ENCODE results near the gene ZNF219. TPM values are rescaled to one million over a fixed set of nuclear protein-coding genes. Genes with fewer than 3 reads are reported as not detected.

ZNF219 gene
- total and polyA plus RNA-seq, 7 experiments from 2014 or later: 2.3 to 22.1 (median 6.5) TPM

GRCh38 chr14:21049271-21049673 lies 49.2 kb downstream of the ZNF219 start:
- POLR2A ChIA-PET: no interaction called here
- Histone ChIP-seq H3K4me1 (ENCODE audit: control insufficient read depth in 2 of 2, insufficient read depth in 2 of 2, low read length in 2 of 2) (no peaks in the 10 kb centered on the region), H3K27me3 (ENCODE audit: control insufficient read depth in 2 of 2, insufficient read depth in 2 of 2, low read length in 2 of 2) (peaks cover 0 to 4% of the 10 kb centered on the region in 2 donors), H3K36me3 (ENCODE audit: control insufficient read depth in 2 of 3, insufficient read depth in 3 of 3, low read length in 3 of 3) (no peaks in the 10 kb centered on the region), H3K4me3 (ENCODE audit: low read length) (no peak overlapping the region), H3K9me3 (ENCODE audit: control insufficient read depth in 2 of 3, low read length in 3 of 3) (no peaks in the 10 kb centered on the region), H3K27ac (ENCODE audit: low read depth, low read length) (no peak overlapping the region)
- Mint-ChIP-seq H3K4me1 (peaks cover 0 to 6% (median 5%) of the 10 kb centered on the region in 7 donors), H3K9me3 (no peaks in the 10 kb centered on the region), H3K27ac (no peak overlapping the region), H3K4me3 (no peak overlapping the region), H3K27me3 (peaks cover 4 to 40% (median 9%) of the 10 kb centered on the region in 5 donors), H3K36me3 (no peaks in the 10 kb centered on the region)
- intact Hi-C loops (cut with micrococcal nuclease): no loop called here
- CTCF ChIA-PET: no interaction called here
- ATAC-seq (no peak), DNase-seq (no peak)

DNA sequence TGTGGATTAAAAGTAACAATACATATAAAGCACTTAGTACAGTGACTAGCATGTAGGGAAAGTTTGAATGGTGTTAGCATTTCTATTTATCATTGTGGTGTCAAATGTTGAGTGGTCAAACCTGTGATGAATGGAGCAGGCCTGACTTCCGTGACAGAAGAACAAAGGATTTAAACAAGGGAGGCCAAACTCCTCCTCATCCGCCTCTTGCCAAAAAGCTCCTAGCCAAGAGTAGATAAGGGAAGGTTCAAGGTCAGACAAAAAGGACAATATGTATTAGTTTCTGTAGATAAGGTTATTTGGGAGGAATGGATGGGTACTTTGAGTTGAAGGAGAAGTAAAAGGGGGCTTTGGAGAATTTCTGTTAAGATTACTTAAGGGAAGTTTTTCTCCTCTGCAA lies 49.8 kb downstream of the ZNF219 start:
- no peak for ATAC-seq
- Histone ChIP-seq H3K4me1 (ENCODE audit: control insufficient read depth in 2 of 2, insufficient read depth in 2 of 2, low read length in 2 of 2) (no peaks in the 10 kb centered on the region), H3K36me3 (ENCODE audit: control insufficient read depth in 2 of 3, insufficient read depth in 3 of 3, low read length in 3 of 3) (no peaks in the 10 kb centered on the region), H3K27me3 (ENCODE audit: control insufficient read depth in 2 of 2, insufficient read depth in 2 of 2, low read length in 2 of 2) (peaks cover 0 to 4% of the 10 kb centered on the region in 2 donors), H3K4me3 (ENCODE audit: low read length) (no peak overlapping the region), H3K27ac (ENCODE audit: low read depth, low read length) (no peak overlapping the region), H3K9me3 (ENCODE audit: control insufficient read depth in 2 of 3, low read length in 3 of 3) (no peaks in the 10 kb centered on the region)
- CTCF ChIA-PET: interaction anchor here (0.9 to 2.8 kb wide), 2 partner anchors 34 to 44 kb away, joined by 4 to 14 read pairs; no protein-coding TSS in a partner anchor
- H3K4me3 Mint-ChIP-seq: no peak overlapping the region
- POLR2A ChIA-PET: no interaction called here
- peaks cover 2 to 9% (median 8%) of the 10 kb centered on the region in 7 donors for H3K4me1 Mint-ChIP-seq
- peak overlapping the region in 1 of 9 donors; percentile 32 for H3K27ac Mint-ChIP-seq
- no peaks in the 10 kb centered on the region for H3K9me3 Mint-ChIP-seq
- peaks cover 4 to 42% (median 11%) of the 10 kb centered on the region in 5 donors for H3K27me3 Mint-ChIP-seq
- H3K36me3 Mint-ChIP-seq: no peaks in the 10 kb centered on the region
- DNase-seq: no peak
- intact Hi-C loops (cut with micrococcal nuclease): no loop called here

DNA sequence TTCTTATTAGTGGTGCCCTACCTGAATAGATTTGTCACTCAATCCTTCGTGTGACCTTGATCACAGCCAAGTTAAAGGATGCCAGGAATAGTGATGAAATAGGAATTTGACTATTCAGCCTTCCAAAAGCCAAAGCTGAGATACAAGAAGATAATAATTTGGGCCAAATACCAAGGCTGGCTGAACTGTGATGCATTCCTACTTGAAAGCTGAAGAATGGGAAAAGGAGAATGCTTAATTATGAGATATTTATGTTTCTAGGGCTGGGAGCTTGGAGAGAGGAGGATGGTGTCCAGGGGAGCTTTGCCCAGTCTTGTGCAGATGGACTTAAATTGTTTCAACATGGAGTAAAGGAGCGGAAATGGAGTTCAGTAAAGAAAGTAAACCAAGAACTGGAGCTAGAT lies 51.1 kb downstream of the ZNF219 start:
- POLR2A ChIA-PET: no interaction called here
- peaks cover 0 to 4% of the 10 kb centered on the region in 2 donors for H3K27me3 ChIP-seq (ENCODE audit: control insufficient read depth in 2 of 2, insufficient read depth in 2 of 2, low read length in 2 of 2)
- ATAC-seq: no peak

GRCh38 chr14:21043974-21044618 lies 54.4 kb downstream of the ZNF219 start:
- H3K4me3 Mint-ChIP-seq: no peak overlapping the region
- no peaks in the 10 kb centered on the region for H3K36me3 Mint-ChIP-seq
- H3K9me3 Mint-ChIP-seq: no peaks in the 10 kb centered on the region
- no peak overlapping the region for H3K4me3 ChIP-seq (ENCODE audit: low read length)
- H3K4me1 Mint-ChIP-seq: peaks cover 2 to 9% (median 8%) of the 10 kb centered on the region in 7 donors
- no peaks in the 10 kb centered on the region for H3K36me3 ChIP-seq (ENCODE audit: control insufficient read depth in 2 of 3, insufficient read depth in 3 of 3, low read length in 3 of 3)
- H3K27me3 ChIP-seq (ENCODE audit: control insufficient read depth in 2 of 2, insufficient read depth in 2 of 2, low read length in 2 of 2): no peaks in the 10 kb centered on the region
- no peaks in the 10 kb centered on the region for H3K4me1 ChIP-seq (ENCODE audit: control insufficient read depth in 2 of 2, insufficient read depth in 2 of 2, low read length in 2 of 2)
- H3K27me3 Mint-ChIP-seq: peaks cover 3 to 35% (median 13%) of the 10 kb centered on the region in 5 donors
- no peak overlapping the region for H3K27ac Mint-ChIP-seq
- intact Hi-C loops (cut with micrococcal nuclease): loop anchor here in 1 of 2 donors (5.0 kb wide), 1 partner anchor 347 kb away; no protein-coding TSS in a partner anchor
- ChIA-PET CTCF (interaction anchor here (2.5 kb wide), 1 partner anchor 30 kb away, joined by 29 read pairs; no protein-coding TSS in a partner anchor), POLR2A (no interaction called here)
- DNase-seq (no peak), ATAC-seq (peak; percentile 46)
- H3K9me3 ChIP-seq (ENCODE audit: control insufficient read depth in 2 of 3, low read length in 3 of 3): no peaks in the 10 kb centered on the region
- H3K27ac ChIP-seq (ENCODE audit: low read depth, low read length): no peak overlapping the region

More for the DNA sequence above, 51.1 kb downstream of the ZNF219 start:
- Mint-ChIP-seq H3K36me3 (no peaks in the 10 kb centered on the region), H3K4me1 (peaks cover 2 to 9% (median 8%) of the 10 kb centered on the region in 7 donors), H3K4me3 (no peak overlapping the region), H3K9me3 (no peaks in the 10 kb centered on the region), H3K27ac (no peak overlapping the region), H3K27me3 (peaks cover 7 to 42% (median 14%) of the 10 kb centered on the region in 5 donors)
- Histone ChIP-seq H3K36me3 (ENCODE audit: control insufficient read depth in 2 of 3, insufficient read depth in 3 of 3, low read length in 3 of 3) (no peaks in the 10 kb centered on the region), H3K4me3 (ENCODE audit: low read length) (no peak overlapping the region), H3K9me3 (ENCODE audit: control insufficient read depth in 2 of 3, low read length in 3 of 3) (no peaks in the 10 kb centered on the region), H3K27ac (ENCODE audit: low read depth, low read length) (no peak overlapping the region), H3K4me1 (ENCODE audit: control insufficient read depth in 2 of 2, insufficient read depth in 2 of 2, low read length in 2 of 2) (no peaks in the 10 kb centered on the region)
- CTCF ChIA-PET: interaction anchor here (1.0 to 2.8 kb wide), 3 partner anchors 33 to 42 kb away, joined by 4 to 14 read pairs (median 5); no protein-coding TSS in a partner anchor
- no peak for DNase-seq
- intact Hi-C loops (cut with micrococcal nuclease): no loop called here

GRCh38 chr14:21043387-21043973 lies 55.0 kb downstream of the ZNF219 start:
- POLR2A ChIA-PET: no interaction called here
- no peaks in the 10 kb centered on the region for H3K9me3 Mint-ChIP-seq
- H3K4me3 ChIP-seq (ENCODE audit: low read length): no peak overlapping the region
- no peak overlapping the region for H3K4me3 Mint-ChIP-seq
- no peaks in the 10 kb centered on the region for H3K36me3 Mint-ChIP-seq
- no peaks in the 10 kb centered on the region for H3K4me1 ChIP-seq (ENCODE audit: control insufficient read depth in 2 of 2, insufficient read depth in 2 of 2, low read length in 2 of 2)
- H3K27ac ChIP-seq (ENCODE audit: low read depth, low read length): no peak overlapping the region
- intact Hi-C loops (cut with micrococcal nuclease): loop anchor here in 1 of 2 donors (5.0 kb wide), 1 partner anchor 346 kb away; no protein-coding TSS in a partner anchor
- H3K4me1 Mint-ChIP-seq: peaks cover 2 to 9% (median 8%) of the 10 kb centered on the region in 7 donors
- no peaks in the 10 kb centered on the region for H3K27me3 ChIP-seq (ENCODE audit: control insufficient read depth in 2 of 2, insufficient read depth in 2 of 2, low read length in 2 of 2)
- H3K27me3 Mint-ChIP-seq: peaks cover 3 to 35% (median 13%) of the 10 kb centered on the region in 5 donors
- no peak for ATAC-seq
- no peak overlapping the region for H3K27ac Mint-ChIP-seq
- no peak for DNase-seq
- no peaks in the 10 kb centered on the region for H3K36me3 ChIP-seq (ENCODE audit: control insufficient read depth in 2 of 3, insufficient read depth in 3 of 3, low read length in 3 of 3)
- CTCF ChIA-PET: interaction anchor here (2.0 to 2.5 kb wide), 2 partner anchors 29 to 61 kb away, joined by 9 to 29 read pairs; no protein-coding TSS in a partner anchor
- H3K9me3 ChIP-seq (ENCODE audit: control insufficient read depth in 2 of 3, low read length in 3 of 3): no peaks in the 10 kb centered on the region

- ChIA-PET POLR2A (no interaction called here), CTCF (interaction anchor here (2.0 to 2.5 kb wide), 2 partner anchors 29 to 61 kb away, joined by 9 to 29 read pairs; no protein-coding TSS in a partner anchor)
- no peaks in the 10 kb centered on the region for H3K36me3 Mint-ChIP-seq
- no peak overlapping the region for H3K27ac Mint-ChIP-seq
- no peak overlapping the region for H3K4me3 Mint-ChIP-seq
- no peak for DNase-seq
- H3K4me1 ChIP-seq (ENCODE audit: control insufficient read depth in 2 of 2, insufficient read depth in 2 of 2, low read length in 2 of 2): no peaks in the 10 kb centered on the region
- peaks cover 3 to 40% (median 13%) of the 10 kb centered on the region in 5 donors for H3K27me3 Mint-ChIP-seq
- H3K27me3 ChIP-seq (ENCODE audit: control insufficient read depth in 2 of 2, insufficient read depth in 2 of 2, low read length in 2 of 2): no peaks in the 10 kb centered on the region
- no peak overlapping the region for H3K4me3 ChIP-seq (ENCODE audit: low read length)
- intact Hi-C loops (cut with micrococcal nuclease): loop anchor here in 1 of 2 donors (5.0 kb wide), 1 partner anchor 346 kb away; no protein-coding TSS in a partner anchor
- no peaks in the 10 kb centered on the region for H3K9me3 ChIP-seq (ENCODE audit: control insufficient read depth in 2 of 3, low read length in 3 of 3)
- H3K4me1 Mint-ChIP-seq: peaks cover 2 to 9% (median 8%) of the 10 kb centered on the region in 7 donors
- H3K27ac ChIP-seq (ENCODE audit: low read depth, low read length): no peak overlapping the region
- no peak for ATAC-seq
- H3K9me3 Mint-ChIP-seq: no peaks in the 10 kb centered on the region
- H3K36me3 ChIP-seq (ENCODE audit: control insufficient read depth in 2 of 3, insufficient read depth in 3 of 3, low read length in 3 of 3): no peaks in the 10 kb centered on the region
Observed at GRCh38 chr14:21042918-21043317, 55.5 kb downstream of the ZNF219 start.
